NB4 (cell line): ENCODE measurements around the gene NAGA.

Experiments used
- MYC ChIP-seq: IDR thresholded peaks from 2 replicates; pipeline ENCODE4 v1.6.1; 2011; ENCODE audit warnings: low read depth, low read length
- POLR2A ChIP-seq: IDR thresholded peaks from 2 replicates; pipeline ENCODE4 v1.6.1; 2011; ENCODE audit warnings: mild to moderate bottlenecking; ENCODE audit not compliant: insufficient read length; ENCODE audit errors: extremely low read depth
- TF ChIP-seq, protein P1 (sequence below): IDR thresholded peaks from one replicate; pipeline ENCODE4 v1.5.1; 2012; ENCODE audit warnings: low read depth, low read length
- TF ChIP-seq, protein P2 (sequence below): IDR thresholded peaks from 2 replicates; pipeline ENCODE4 v1.6.1; 2011; ENCODE audit warnings: low read depth, low read length

DNA sequence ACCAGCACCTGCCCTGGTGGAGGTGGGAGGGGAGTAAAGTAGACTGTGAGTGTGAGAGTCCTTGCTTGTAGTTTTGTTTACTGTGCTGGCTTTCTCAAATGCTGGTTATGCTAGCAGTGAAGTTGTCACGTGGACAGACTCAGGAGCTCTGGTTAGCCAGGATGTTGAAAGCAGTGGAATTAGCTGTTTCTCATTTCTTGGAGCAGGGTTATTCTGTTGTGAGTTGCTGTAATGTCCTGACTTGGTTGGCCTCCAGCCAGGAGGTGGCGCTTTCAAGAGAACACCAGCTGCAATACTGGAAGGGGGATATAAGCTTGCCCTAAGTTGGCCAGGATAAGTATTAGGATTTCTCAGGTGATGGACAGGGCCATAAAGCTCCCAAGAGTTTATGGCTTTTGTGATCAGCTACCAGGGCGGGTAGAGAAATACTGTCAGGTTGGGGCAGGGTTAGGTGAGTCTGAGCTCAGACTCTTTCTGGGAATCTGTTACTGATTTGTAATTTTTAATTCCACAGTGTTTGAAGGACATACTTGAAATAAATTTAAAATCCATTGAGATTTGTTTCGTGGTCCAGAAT is 46.3 kb upstream of the NAGA start:
- TF ChIP-seq, protein P1, sequence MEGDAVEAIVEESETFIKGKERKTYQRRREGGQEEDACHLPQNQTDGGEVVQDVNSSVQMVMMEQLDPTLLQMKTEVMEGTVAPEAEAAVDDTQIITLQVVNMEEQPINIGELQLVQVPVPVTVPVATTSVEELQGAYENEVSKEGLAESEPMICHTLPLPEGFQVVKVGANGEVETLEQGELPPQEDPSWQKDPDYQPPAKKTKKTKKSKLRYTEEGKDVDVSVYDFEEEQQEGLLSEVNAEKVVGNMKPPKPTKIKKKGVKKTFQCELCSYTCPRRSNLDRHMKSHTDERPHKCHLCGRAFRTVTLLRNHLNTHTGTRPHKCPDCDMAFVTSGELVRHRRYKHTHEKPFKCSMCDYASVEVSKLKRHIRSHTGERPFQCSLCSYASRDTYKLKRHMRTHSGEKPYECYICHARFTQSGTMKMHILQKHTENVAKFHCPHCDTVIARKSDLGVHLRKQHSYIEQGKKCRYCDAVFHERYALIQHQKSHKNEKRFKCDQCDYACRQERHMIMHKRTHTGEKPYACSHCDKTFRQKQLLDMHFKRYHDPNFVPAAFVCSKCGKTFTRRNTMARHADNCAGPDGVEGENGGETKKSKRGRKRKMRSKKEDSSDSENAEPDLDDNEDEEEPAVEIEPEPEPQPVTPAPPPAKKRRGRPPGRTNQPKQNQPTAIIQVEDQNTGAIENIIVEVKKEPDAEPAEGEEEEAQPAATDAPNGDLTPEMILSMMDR, result peak; percentile 26
- TF ChIP-seq, protein P2, sequence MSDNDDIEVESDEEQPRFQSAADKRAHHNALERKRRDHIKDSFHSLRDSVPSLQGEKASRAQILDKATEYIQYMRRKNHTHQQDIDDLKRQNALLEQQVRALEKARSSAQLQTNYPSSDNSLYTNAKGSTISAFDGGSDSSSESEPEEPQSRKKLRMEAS, result no peak
- TF ChIP-seq POLR2A (no peak), MYC (no peak)
